Activated naive CD4-positive, alpha-beta T cell treated with anti-CD3 and anti-CD28 coated beads, Interleukin-2, amount 10 ng/mL, durations not matched to agents 7 days and 5 days (primary cell): ENCODE data around the gene NRARP.
A peak's percentile ranks its signal among the peaks of the same experiment; 100 is the strongest.
"Not testable (repeated sequence)": the region's sequence is repeated elsewhere in the genome, so short reads cannot be mapped to it uniquely, and the experiment has no call there.

Experiments
- CTCF ChIA-PET: fragments of 350-600 bp; sonication (Branson Sonifier 250); formaldehyde crosslinking; loops from one replicate; lab custom pipeline; 2021; ENCODE audit warnings: antibody characterized with exemption; lab: Charles Lee
- DNase-seq: peaks from one replicate; pipeline ENCODE4 v3.0.0-alpha.2; 2020
- H3K27ac Mint-ChIP-seq: one replicate; pipeline ENCODE4 v1.8.0; 2021; ENCODE audit warnings: mild to moderate bottlenecking, moderate library complexity, mixed read lengths
- H3K27me3 Mint-ChIP-seq: one replicate; pipeline ENCODE4 v1.8.0; 2021; ENCODE audit warnings: mild to moderate bottlenecking, mixed read lengths
- H3K36me3 Mint-ChIP-seq: one replicate; pipeline ENCODE4 v1.8.0; 2021; ENCODE audit warnings: mixed read lengths
- H3K4me1 Mint-ChIP-seq: one replicate; pipeline ENCODE4 v1.8.0; 2021; ENCODE audit warnings: mixed read lengths
- H3K4me3 Mint-ChIP-seq: one replicate; pipeline ENCODE4 v1.8.0; 2021; ENCODE audit warnings: mild to moderate bottlenecking, moderate library complexity, mixed read lengths
- H3K9me3 Mint-ChIP-seq: one replicate; pipeline ENCODE4 v1.8.0; 2021; ENCODE audit warnings: mixed read lengths

Gene NRARP

DNA sequence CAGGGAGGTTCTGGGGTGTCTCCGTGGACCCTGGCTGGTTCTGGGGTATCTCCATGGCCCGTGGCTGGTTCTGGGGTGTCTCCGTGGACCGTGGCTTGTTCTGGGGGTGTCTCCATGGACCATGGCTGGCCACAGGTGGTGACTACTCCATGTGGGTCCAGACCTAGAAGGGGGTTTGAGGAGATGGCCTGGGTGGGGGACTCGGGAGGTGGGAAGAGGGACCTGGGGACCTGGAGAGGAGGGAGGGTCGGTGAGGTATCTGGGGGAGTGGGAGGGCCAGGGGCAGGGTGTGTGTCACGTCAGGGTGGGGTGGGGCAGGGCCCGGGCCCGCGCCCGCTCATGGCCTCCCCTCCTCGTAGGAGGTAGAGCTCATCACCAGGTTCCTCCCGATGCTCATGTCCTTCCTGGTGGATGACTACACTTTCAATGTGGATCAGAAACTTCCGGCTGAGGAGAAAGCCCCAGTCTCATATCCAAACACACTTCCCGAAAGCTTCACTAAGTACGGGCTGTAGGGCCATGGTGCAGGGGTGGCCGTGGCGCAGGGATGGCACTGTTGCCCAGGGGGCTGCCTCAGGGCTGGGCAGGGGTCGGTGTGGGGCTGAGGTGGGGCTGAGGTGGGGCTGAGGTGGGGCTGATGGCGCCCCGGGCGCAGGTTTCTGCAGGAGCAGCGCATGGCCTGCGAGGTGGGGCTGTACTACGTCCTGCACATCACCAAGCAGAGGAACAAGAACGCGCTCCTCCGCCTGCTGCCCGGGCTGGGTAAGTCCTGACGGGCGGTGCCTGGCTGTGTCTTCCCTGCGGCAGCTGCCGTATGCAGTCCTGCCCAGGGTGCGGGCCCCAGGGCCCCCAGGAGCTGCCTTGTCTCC is 35.3 kb downstream of the NRARP start:
- Mint-ChIP-seq H3K36me3 (peaks cover 40% of the 10 kb centered on the region), H3K27ac (no peak overlapping the region), H3K9me3 (no peaks in the 10 kb centered on the region), H3K4me3 (no peak overlapping the region), H3K4me1 (peaks cover 25% of the 10 kb centered on the region), H3K27me3 (no peaks in the 10 kb centered on the region)
- DNase-seq = no peak
- CTCF ChIA-PET = interaction anchor here (0.9 kb wide), 1 partner anchor 20 kb away, joined by 3 read pairs; no protein-coding TSS in a partner anchor

DNA sequence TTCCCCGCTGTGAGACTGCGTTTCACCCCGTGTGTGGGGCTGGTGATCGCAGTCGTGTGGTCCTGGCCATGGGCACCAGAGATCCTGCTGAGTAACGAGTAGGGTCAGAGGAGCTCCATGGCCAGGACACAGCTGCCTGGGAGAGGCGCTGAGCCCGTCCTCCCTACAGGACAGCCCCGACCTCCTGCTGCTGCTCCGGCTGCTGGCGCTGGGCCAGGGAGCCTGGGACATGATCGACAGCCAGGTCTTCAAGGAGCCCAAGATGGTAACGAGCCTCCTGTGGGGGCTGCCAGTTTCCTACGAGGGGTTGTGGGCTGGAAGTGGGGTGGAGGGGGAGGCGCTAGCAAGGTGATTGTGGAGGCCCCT is 35.9 kb downstream of the NRARP start:
- peaks cover 39% of the 10 kb centered on the region for H3K36me3 Mint-ChIP-seq
- CTCF ChIA-PET = no interaction called here

DNA sequence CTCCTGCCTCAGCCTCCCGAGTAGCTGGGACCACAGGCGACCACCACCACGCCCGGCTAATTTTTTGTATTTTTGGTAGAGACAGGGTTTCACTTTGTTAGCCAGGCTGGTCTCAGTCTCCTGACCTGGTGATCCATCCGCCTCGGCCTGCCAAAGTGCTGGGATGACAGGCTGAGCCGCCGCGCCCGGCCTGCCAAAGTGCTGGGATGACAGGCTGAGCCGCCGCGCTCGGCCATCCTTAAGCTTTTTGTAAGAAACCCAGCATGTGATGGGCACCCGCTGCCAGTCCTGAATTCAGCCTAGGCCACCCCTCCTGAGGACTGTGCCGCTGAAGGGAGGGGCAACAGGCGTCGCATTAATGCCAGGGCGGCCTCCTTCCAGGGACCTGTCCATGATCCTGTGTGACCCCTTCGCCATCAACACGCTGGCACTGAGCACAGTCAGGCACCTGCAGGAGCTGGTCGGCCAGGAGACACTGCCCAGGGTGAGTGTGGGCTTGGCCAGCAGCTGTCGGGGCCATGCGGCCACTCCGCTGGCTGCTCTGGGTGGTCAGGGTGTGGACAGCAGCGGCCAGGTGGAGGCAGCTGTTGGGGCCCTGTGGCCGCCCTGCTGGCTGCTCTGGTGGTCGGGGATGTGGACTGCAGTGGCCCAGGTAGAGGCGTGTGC is 36.4 kb downstream of the NRARP start:
- H3K9me3 Mint-ChIP-seq = no peaks in the 10 kb centered on the region
- H3K27ac Mint-ChIP-seq = no peak overlapping the region
- no peaks in the 10 kb centered on the region for H3K27me3 Mint-ChIP-seq
- CTCF ChIA-PET = no interaction called here
- no peak for DNase-seq
- no peak overlapping the region for H3K4me3 Mint-ChIP-seq
- peaks cover 15% of the 10 kb centered on the region for H3K4me1 Mint-ChIP-seq
- H3K36me3 Mint-ChIP-seq = peaks cover 37% of the 10 kb centered on the region

More for the DNA sequence above, 35.9 kb downstream of the NRARP start:
- Mint-ChIP-seq H3K4me3 (no peak overlapping the region), H3K9me3 (no peaks in the 10 kb centered on the region), H3K27ac (no peak overlapping the region), H3K4me1 (peaks cover 18% of the 10 kb centered on the region), H3K27me3 (no peaks in the 10 kb centered on the region)
- no peak for DNase-seq

DNA sequence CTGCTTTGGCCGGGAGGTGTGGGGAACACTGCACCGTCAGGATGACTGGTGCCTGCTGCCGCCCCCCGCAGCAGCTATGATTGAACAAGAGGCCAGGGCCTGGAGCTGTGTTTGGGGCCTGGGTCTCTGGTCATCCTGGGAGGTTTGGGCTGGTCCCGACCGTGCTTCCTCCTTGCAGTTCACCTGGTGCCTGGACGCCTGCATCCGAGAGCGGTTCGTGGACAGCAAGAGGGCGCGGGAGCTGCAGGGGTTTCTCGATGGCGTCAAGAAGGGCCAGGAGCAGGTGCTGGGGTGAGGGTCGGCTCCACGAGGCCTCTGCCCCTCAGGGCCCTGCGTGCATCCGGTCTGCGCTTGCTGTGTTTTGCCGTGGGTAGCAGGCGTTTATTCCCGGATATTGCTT is 38.0 kb downstream of the NRARP start:
- Mint-ChIP-seq H3K4me1 (peaks cover 7% of the 10 kb centered on the region), H3K9me3 (no peaks in the 10 kb centered on the region), H3K4me3 (no peak overlapping the region), H3K36me3 (peaks cover 32% of the 10 kb centered on the region), H3K27me3 (no peaks in the 10 kb centered on the region), H3K27ac (no peak overlapping the region)
- CTCF ChIA-PET = no interaction called here
- no peak for DNase-seq

DNA sequence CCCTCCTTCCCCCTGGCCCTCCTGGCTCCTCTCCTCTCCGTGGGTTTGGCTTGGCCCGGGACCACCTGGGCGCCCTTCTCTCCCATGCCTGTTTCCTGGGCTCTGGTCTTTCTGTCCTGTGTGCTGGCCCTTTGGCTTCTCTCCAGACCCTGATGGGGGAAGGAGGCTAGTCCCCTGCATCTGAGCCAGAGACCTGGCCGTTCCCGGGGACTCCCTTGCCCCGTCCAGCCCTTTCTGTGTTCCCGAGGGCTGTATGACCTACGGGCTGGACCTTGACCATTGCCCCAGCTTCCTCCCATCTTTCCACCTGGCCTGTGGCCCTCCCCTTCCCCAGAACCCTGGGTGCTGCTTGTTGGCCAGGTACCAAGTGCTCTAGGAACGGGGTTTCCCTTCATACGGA is 38.6 kb downstream of the NRARP start:
- no peaks in the 10 kb centered on the region for H3K27me3 Mint-ChIP-seq
- CTCF ChIA-PET = no interaction called here
- peaks cover 32% of the 10 kb centered on the region for H3K36me3 Mint-ChIP-seq
- no peak overlapping the region for H3K27ac Mint-ChIP-seq
- no peak overlapping the region for H3K4me3 Mint-ChIP-seq
- DNase-seq = no peak
- H3K4me1 Mint-ChIP-seq = peaks cover 5% of the 10 kb centered on the region
- no peaks in the 10 kb centered on the region for H3K9me3 Mint-ChIP-seq

DNA sequence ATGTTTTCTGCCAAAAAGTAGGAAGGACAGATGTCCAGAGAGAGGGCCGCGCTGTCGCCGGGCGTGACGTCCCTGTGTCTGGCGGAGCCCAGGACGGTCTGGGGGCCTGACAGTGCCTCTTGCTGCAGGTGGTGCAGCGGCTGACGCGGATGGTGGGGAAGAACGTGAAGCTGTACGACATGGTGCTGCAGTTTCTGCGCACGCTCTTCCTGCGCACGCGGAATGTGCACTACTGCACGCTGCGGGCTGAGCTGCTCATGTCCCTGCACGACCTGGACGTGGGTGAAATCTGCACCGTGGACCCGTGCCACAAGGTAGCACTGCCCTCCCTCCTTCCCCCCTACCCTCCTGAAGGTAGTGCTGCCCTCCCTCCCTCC is 39.2 kb downstream of the NRARP start:
- H3K4me1 Mint-ChIP-seq = peaks cover 4% of the 10 kb centered on the region
- no peak overlapping the region for H3K4me3 Mint-ChIP-seq
- no peak for DNase-seq
- CTCF ChIA-PET = no interaction called here
- no peaks in the 10 kb centered on the region for H3K9me3 Mint-ChIP-seq
- H3K36me3 Mint-ChIP-seq = peaks cover 28% of the 10 kb centered on the region
- no peak overlapping the region for H3K27ac Mint-ChIP-seq
- H3K27me3 Mint-ChIP-seq = no peaks in the 10 kb centered on the region

DNA sequence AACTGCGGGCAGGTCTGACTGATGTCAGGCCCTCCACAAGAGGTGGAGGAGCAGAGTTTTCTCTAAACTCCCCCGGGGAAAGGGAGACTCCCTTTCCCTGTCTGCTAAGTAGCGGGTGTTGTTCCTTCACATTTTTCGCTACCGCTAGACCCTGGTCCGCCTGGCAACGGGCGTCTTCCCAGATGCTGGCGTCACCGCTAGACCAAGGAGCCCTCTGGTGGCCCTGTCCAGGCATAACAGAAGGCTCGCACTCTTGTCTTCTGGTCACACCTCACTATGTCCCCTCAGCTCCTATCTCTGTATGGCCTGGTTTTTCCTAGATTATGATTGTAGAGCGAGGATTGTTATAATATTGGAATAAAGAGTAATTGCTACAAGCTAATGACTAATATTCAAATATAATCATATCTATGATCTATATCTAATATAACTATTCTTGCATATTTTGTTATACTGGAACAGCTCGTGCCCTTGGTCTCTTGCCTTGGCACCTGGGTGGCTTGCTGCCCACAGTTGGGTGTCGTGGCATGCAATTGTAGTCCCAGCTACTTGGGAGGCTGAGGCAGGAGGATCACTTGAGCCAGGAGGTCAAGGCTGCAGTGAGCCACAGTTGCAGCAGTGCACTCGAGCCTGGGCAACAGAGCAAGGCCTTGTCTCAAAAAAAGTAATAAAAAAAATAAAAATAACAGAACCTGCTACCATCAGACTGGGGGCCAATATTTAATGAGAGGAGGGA is 39.7 kb downstream of the NRARP start:
- H3K4me1 Mint-ChIP-seq, DNase-seq, H3K27me3 Mint-ChIP-seq, H3K4me3 Mint-ChIP-seq, H3K27ac Mint-ChIP-seq, H3K9me3 Mint-ChIP-seq: not testable (repeated sequence)
- CTCF ChIA-PET = interaction anchor here (1.0 to 1.1 kb wide), 2 partner anchors 12 to 24 kb away, joined by 5 read pairs; no protein-coding TSS in a partner anchor
- peaks cover 24% of the 10 kb centered on the region for H3K36me3 Mint-ChIP-seq

DNA sequence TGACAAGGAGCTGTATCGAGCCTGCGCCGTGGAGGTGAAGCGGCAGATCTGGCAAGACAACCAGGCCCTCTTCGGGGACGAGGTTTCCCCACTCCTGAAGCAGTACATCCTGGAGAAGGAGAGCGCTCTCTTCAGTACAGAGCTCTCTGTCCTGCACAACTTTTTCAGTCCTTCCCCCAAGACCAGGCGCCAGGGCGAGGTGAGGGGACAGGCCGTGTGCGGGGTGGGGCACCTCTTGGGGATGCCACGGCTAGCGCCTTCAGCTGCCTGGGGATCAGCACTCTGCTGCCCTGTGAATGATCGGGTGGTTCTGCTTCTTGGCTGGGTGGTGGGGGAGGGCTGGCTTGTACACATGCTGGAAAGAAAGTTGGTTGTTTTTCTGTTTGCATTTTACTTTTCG is 45.2 kb downstream of the NRARP start:
- no peak overlapping the region for H3K27ac Mint-ChIP-seq
- no peak for DNase-seq
- H3K27me3 Mint-ChIP-seq = peaks cover 5% of the 10 kb centered on the region
- H3K4me3 Mint-ChIP-seq = peak overlapping the region; percentile 91
- peaks cover 19% of the 10 kb centered on the region for H3K4me1 Mint-ChIP-seq
- no peaks in the 10 kb centered on the region for H3K9me3 Mint-ChIP-seq
- CTCF ChIA-PET = interaction anchor here (2.0 kb wide), 1 partner anchor 20 kb away, joined by 7 read pairs; no protein-coding TSS in a partner anchor
- H3K36me3 Mint-ChIP-seq = peaks cover 22% of the 10 kb centered on the region

DNA sequence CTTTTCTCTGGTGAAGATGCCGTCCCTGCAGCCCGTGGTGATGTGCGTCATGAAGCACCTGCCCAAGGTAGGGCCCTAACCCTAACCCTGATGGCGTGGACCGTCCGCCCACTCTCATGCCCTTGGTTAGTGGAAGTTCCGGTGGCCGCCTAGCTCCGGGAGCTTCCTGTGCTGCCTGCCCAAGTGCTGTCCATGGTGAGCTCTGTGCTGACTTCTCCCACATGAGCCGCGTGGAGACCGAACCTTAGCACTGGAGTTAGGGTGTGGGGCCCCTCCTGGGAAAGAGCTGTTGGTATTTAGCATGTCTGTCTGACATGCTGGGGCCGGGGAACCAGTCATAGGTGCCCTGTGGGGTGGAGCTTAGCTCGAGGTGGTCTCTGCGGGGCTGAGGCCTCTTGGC is 45.7 kb downstream of the NRARP start:
- Mint-ChIP-seq H3K4me3 (peak overlapping the region; percentile 91), H3K27ac (no peak overlapping the region), H3K4me1 (peaks cover 19% of the 10 kb centered on the region), H3K27me3 (peaks cover 5% of the 10 kb centered on the region), H3K9me3 (no peaks in the 10 kb centered on the region), H3K36me3 (peaks cover 18% of the 10 kb centered on the region)
- no peak for DNase-seq
- CTCF ChIA-PET = interaction anchor here (2.0 kb wide), 1 partner anchor 20 kb away, joined by 7 read pairs; no protein-coding TSS in a partner anchor

DNA sequence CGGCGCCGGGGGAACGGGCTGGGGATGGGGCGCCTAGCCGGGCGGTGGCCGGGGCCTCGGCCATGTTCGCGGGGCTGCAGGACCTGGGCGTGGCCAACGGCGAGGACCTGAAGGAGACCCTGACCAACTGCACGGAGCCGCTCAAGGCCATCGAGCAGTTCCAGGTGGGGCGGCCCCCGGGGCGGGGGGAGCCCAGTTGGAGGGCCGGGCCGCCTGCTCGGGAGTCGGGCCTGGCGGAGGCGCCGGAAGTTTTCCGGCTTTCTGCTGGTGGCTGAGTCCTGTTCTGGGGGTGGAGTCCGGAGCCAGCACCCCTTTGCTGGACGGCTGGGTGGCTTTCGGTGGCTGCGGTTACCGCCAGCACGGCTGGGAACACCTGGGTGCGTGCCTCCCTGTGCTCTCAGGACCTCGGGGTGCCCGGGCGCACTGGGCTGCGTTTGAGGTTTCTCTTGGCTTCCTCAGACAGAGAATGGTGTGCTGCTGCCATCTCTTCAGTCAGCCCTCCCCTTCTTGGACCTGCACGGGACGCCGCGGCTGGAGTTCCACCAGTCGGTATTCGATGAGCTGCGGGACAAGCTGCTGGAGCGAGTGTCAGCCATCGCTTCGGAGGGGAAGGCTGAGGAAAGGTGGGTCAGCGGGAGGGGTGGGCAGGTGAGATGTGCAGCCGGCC is 46.5 kb downstream of the NRARP start:
- DNase-seq = peak; percentile 67
- peaks cover 18% of the 10 kb centered on the region for H3K36me3 Mint-ChIP-seq
- H3K27me3 Mint-ChIP-seq = peaks cover 5% of the 10 kb centered on the region
- peak overlapping the region; percentile 91 for H3K4me3 Mint-ChIP-seq
- no peaks in the 10 kb centered on the region for H3K9me3 Mint-ChIP-seq
- CTCF ChIA-PET = interaction anchor here (1.6 to 2.1 kb wide), 3 partner anchors 15 to 19 kb away, joined by 3 to 11 read pairs (median 7); no protein-coding TSS in a partner anchor
- H3K4me1 Mint-ChIP-seq = peaks cover 19% of the 10 kb centered on the region
- H3K27ac Mint-ChIP-seq = peak overlapping the region; percentile 87

DNA sequence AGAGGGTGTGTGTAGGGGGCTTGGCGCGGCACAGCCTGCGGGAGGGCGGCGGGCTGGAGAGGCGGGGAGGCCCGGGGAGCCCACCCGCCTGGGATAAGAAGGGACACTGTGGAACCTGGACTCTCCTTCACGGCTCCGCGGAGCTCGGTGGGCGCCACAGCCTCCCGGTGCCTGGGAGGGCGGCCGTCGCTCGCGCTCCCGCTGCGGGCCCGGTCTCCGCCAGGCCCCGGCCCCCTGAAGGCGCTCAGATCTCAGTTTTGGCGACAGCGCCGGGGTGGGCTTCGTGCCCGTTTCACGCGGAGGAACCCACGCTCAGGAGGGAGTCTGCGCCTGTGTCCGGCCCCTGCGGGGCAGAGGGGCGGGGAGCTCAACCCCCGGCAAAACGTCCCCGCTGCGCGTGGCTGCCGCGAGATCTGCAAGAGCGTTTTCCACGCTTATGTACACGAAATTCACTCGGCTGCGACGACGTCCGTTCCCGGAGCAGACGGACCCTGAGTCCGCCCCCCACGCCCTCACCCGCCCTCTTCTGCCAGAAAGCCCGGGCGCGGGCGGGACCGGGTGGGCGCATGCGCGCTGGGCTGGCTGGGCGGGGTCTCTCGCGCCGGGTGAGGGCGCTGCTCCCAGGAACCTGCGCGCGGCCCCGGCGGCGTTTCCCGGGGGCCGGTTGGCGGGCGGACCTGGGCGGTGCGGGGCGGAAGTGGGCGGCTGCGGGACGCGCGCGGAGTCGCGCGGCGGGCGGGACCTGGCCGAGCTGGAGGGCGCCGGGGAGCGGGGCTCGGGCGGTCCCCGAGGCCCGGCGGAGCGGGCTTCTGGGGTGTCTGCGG is 47.2 kb downstream of the NRARP start, which contains the start of gene NELFB:
TSS of gene NELFB (plus strand) at position 704 of the 824 bp plus-strand sequence.
- Mint-ChIP-seq H3K27ac (peak within 1 kb of the TSS; percentile 87), H3K4me1 (peaks cover 19% of the 10 kb centered on the region), H3K27me3 (peaks cover 9% of the 10 kb centered on the region), H3K4me3 (peak within 1 kb of the TSS; percentile 91), H3K36me3 (peaks cover 18% of the 10 kb centered on the region), H3K9me3 (no peaks in the 10 kb centered on the region)
- CTCF ChIA-PET = interaction anchor here (1.0 to 2.1 kb wide), 4 partner anchors 12 to 32 kb away, joined by 3 to 11 read pairs (median 4); no protein-coding TSS in a partner anchor
- peak; percentile 96 for DNase-seq

DNA sequence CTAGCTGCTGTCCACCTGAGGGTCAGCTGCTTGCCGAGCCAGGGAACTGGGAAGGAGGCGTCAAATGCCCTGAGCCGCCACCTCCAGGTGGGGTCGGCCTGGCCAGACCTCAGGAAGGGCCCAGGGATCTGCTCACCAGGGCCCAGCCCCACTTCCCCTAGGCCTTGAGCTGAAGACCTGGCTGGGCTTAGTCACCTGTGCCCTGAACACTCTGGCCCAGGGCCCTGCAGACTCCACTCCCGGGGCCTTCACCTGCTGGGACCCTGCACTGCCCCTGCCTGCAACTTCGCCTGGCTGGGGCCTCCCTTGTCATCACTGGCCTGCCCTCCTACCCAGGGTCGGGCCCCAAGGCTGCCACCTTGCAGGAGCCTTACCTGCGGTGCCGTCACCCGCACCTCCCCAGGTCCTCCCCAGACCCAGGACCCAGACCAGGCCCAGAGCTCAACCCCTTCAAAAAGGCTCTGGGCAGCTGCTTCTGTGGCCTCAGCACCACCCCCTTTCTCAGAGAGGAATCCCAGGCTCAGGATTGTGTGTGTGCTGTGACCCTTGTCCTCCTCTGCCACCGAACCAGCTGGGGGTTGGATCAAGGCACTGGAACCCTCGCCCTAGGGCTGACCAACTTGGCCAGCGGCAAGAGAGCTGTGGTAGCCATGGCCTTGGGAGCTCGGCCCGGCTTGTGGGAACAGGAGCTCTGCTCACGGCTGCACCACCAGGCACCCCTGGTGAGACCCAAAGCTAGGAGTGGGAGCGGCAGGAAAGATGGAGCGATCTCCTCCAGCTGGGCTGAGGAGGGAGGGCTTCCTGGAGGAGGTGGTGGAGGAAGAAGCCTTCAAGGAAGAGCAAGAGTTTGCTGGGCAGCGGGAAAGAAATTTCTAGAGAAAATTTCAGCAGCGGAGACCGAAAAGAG is 48.1 kb downstream of the NRARP start:
- CTCF ChIA-PET = interaction anchor here (1.0 to 2.1 kb wide), 4 partner anchors 11 to 33 kb away, joined by 3 to 11 read pairs (median 4); no protein-coding TSS in a partner anchor
- peak overlapping the region; percentile 69 for H3K27ac Mint-ChIP-seq

More for the DNA sequence above, 48.1 kb downstream of the NRARP start:
- Mint-ChIP-seq H3K4me3 (peak overlapping the region; percentile 78), H3K9me3 (no peaks in the 10 kb centered on the region), H3K27me3 (peaks cover 16% of the 10 kb centered on the region), H3K4me1 (peaks cover 19% of the 10 kb centered on the region), H3K36me3 (peaks cover 14% of the 10 kb centered on the region)
- no peak for DNase-seq
